SK-N-MC (cell line): ENCODE data around the gene INTS4.
"Not testable (repeated sequence)": the region's sequence is repeated elsewhere in the genome, so short reads cannot be mapped to it uniquely, and the experiment has no call there.

Experiments
- EZH2 ChIP-seq: fragments of 200-600 bp; sonication (generic); IDR thresholded peaks from one replicate; pipeline ENCODE4 v1.6.1; 2017; ENCODE audit warnings: antibody characterized with exemption
- FOXP2 ChIP-seq: optimal IDR thresholded peaks from 2 replicates; pipeline ENCODE3; 2011; ENCODE audit warnings: mild to moderate bottlenecking, moderate library complexity; ENCODE audit not compliant: insufficient read depth; ENCODE audit errors: extremely low read length, control extremely low read depth
- POLR2AphosphoS5 ChIP-seq: IDR thresholded peaks from 2 replicates; pipeline ENCODE4 v1.6.1; 2012; ENCODE audit warnings: mild to moderate bottlenecking, low read depth, low read length, borderline replicate concordance

DNA sequence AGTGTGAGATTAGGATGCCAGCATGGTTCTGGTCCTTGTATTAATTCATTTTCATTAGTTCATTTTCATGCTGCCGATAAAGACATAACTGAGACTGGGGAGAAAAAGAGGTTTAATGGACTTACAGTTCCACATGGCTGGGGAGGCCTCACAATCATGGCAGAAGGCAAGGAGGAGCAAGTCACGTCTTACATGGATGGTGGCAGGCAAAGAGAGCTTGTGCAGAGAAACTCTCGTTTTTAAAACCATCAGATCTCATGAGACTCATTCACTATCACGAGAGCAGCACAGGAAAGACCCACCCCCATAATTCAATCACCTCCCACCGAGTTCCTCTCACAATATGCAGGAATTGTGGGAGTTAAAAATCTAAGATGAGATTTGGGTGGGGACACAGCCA lies 150.8 kb downstream of the INTS4 start:
- not testable (repeated sequence) for TF ChIP-seq EZH2, POLR2AphosphoS5, FOXP2
